IPS-18c (cell line): ENCODE measurements around the gene STAB2.

Source experiments
- H3K4me3 ChIP-seq: 2 replicates; pipeline ENCODE4 v1.7.0; 2013; ENCODE audit warnings: low read depth, mild to moderate bottlenecking, low read length, moderate library complexity; ENCODE audit not compliant: insufficient read depth
- H3K9me3 ChIP-seq: one replicate; pipeline ENCODE4 v1.6.1; 2013; ENCODE audit warnings: mild to moderate bottlenecking, low read length, moderate library complexity; ENCODE audit not compliant: control insufficient read depth, insufficient read depth

STAB2 gene

DNA sequence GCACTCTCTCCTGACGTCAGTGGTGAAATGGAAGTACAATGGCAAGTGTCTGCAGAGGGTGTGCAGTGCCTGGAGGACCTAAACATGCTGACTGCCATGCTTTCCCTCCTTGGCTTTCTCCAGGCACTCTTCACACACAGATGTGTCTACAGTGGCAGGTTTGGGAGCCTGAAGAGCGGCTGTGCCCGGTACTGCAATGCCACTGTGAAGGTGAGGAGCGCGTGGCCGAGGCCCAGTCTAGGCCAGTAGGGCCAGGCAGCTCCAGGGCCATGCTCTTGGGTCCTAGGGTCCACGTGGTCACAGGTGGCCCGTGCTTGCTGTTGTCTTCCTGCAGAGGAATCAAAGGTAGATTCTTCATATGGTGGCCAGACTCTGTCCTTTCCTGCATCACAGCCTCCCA lies 81.4 kb downstream of the STAB2 start:
- Histone ChIP-seq H3K9me3 (no peaks in the 10 kb centered on the region), H3K4me3 (no peak overlapping the region)

DNA sequence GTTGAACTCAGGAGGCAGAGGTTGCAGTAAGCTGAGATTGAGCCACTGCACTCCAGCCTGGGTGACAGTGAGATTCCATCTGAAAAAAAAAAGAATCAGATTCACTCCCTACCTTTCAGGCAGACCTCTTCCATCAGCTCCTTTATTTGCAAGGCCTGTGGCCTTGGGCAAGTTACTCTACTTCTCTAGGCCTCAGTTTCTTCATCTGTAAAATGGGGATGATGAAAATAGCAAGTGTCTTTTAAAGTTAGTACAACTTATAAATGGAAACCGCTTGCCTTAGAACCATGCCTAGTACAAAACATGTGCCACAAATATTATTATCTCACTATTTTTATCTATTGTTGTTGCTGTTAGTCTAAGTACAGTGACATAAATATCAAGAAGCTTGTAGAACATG lies 84.3 kb downstream of the STAB2 start:
- H3K4me3 ChIP-seq = no peak overlapping the region
- no peaks in the 10 kb centered on the region for H3K9me3 ChIP-seq

- Histone ChIP-seq H3K9me3 (no peaks in the 10 kb centered on the region), H3K4me3 (no peak overlapping the region)
These were observed 85.5 kb downstream of the STAB2 start for GRCh38 chr12:103672401-103673119.

GRCh38 chr12:103673487-103673886 lies 86.4 kb downstream of the STAB2 start:
- H3K4me3 ChIP-seq = no peak overlapping the region
- no peaks in the 10 kb centered on the region for H3K9me3 ChIP-seq

GRCh38 chr12:103673891-103674375 lies 86.9 kb downstream of the STAB2 start:
- H3K4me3 ChIP-seq = no peak overlapping the region
- H3K9me3 ChIP-seq = no peaks in the 10 kb centered on the region

DNA sequence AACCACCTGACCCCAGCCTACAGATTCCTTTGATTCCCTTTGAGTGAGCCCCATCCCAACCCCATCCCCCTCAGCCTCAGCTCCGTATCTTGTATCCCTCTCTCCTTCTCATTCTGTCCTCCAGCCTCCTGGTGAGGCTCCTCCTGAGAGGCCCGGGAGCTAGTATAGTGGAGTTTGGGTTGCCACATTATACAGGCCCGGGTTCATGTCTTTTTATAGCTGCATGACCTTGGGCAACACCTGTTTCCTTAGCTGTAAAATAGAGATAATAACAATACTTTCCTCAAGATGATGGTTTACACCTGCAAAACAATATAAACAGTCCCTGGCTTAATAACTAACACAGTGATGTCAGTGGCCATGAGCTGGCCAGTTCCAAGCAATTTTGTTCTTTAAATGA lies 89.8 kb downstream of the STAB2 start:
- Histone ChIP-seq H3K9me3 (no peaks in the 10 kb centered on the region), H3K4me3 (no peak overlapping the region)

- no peaks in the 10 kb centered on the region for H3K9me3 ChIP-seq
- no peak overlapping the region for H3K4me3 ChIP-seq
These were observed 90.3 kb downstream of the STAB2 start for GRCh38 chr12:103677341-103677740.

DNA sequence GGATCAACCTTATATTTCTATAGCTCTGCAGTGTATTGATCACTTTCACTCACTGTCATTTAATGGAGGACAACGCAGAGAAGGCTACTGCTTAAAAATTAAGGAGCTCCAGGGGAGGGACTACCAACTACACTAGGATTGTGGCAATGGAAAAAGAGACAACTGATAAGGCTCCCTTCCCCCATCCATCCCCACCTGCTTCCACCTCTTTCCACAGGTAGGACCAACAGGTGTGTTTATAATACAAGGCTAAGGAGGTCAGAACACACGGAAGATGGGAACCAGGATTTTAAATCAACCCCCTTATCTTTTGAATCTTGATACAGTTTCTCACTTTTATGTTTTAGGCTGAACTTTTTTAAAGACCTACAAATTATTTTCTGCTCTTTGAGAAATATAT lies 90.8 kb downstream of the STAB2 start:
- Histone ChIP-seq H3K9me3 (no peaks in the 10 kb centered on the region), H3K4me3 (no peak overlapping the region)

DNA sequence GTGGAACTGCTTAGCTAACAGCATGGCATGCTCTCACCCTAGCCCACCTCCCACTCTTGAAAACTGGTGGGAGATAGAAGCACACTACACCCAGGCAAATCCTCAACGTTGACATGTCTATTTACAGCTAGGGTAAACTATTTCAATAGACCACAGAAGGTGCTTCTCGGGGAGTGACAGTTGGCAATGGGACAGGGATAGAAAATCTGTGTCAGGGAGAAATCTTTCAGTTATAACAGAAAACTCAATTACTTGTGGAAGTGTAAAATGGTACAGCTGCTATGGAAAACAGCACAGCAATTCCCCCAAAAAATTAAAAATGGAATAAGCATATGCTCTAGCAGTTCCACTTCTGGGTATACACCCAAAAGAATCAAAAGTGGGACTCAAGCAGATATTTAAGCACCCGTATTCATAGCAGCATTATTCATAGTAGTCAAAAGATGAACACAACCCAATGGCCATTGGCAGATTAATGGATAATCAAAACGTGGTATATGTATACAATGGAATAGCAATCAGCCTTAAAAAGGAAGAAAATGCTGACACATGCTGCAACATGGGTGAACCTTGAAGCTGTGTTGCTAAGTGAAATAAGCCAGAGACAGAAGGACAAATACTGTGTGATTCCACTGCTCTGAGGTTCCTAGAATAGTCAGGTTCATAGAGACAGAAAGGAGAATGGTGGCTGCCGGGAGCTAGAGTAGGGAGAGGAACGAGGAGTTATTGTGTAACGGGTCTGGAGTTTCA lies 92.5 kb downstream of the STAB2 start:
- no peak overlapping the region for H3K4me3 ChIP-seq
- H3K9me3 ChIP-seq = no peaks in the 10 kb centered on the region

GRCh38 chr12:103680591-103681141 lies 93.6 kb downstream of the STAB2 start:
- Histone ChIP-seq H3K4me3 (no peak overlapping the region), H3K9me3 (no peaks in the 10 kb centered on the region)

DNA sequence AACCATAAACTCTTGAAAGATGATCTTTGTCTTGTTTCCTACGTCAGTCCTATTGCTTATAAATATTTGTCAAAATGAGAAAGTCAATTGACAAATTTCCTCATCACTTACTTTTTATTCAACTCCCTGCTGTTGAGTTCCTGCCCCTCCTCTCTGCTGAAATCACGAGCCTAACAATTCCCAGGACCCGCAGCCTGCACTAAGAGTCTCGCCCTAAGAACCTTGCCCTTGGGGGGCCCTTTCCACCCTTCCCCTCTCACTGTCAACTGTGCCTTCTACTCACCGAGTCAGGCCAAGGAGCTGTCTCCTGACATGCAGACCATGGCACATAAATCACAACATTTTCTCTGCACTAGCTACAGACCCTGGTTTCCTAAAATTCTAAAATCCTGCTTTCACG lies 99.0 kb downstream of the STAB2 start:
- H3K9me3 ChIP-seq = peaks cover 2% of the 10 kb centered on the region
- H3K4me3 ChIP-seq = no peak overlapping the region

GRCh38 chr12:103687253-103687652 lies 100.2 kb downstream of the STAB2 start:
- no peak overlapping the region for H3K4me3 ChIP-seq
- peaks cover 2% of the 10 kb centered on the region for H3K9me3 ChIP-seq

GRCh38 chr12:103688376-103689063 lies 101.4 kb downstream of the STAB2 start:
- Histone ChIP-seq H3K4me3 (no peak overlapping the region), H3K9me3 (peaks cover 2% of the 10 kb centered on the region)

DNA sequence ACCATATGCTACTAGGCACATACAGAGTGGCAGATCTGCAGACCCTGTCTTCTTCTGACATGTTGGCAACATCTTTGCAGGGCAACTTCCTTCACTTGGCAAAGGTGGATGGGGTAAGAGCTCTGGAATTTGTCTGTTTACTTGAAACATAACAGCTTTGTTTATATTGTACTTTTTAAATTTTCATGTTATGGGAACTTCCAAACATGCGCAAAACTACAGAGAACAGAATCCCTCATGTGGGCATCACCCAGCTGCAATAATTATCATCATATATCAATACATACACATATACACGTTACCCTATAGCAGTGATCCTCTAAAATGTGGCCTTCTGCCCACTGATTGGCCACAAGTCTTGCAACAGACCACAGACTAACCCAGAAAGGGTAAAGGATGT lies 103.4 kb downstream of the STAB2 start:
- H3K9me3 ChIP-seq = peaks cover 5% of the 10 kb centered on the region
- no peak overlapping the region for H3K4me3 ChIP-seq

- H3K9me3 ChIP-seq = peaks cover 5% of the 10 kb centered on the region
- no peak overlapping the region for H3K4me3 ChIP-seq
These were observed 104.0 kb downstream of the STAB2 start for GRCh38 chr12:103691063-103691462.

GRCh38 chr12:103696101-103696500 lies 109.0 kb downstream of the STAB2 start:
- Histone ChIP-seq H3K4me3 (no peak overlapping the region), H3K9me3 (peaks cover 3% of the 10 kb centered on the region)

DNA sequence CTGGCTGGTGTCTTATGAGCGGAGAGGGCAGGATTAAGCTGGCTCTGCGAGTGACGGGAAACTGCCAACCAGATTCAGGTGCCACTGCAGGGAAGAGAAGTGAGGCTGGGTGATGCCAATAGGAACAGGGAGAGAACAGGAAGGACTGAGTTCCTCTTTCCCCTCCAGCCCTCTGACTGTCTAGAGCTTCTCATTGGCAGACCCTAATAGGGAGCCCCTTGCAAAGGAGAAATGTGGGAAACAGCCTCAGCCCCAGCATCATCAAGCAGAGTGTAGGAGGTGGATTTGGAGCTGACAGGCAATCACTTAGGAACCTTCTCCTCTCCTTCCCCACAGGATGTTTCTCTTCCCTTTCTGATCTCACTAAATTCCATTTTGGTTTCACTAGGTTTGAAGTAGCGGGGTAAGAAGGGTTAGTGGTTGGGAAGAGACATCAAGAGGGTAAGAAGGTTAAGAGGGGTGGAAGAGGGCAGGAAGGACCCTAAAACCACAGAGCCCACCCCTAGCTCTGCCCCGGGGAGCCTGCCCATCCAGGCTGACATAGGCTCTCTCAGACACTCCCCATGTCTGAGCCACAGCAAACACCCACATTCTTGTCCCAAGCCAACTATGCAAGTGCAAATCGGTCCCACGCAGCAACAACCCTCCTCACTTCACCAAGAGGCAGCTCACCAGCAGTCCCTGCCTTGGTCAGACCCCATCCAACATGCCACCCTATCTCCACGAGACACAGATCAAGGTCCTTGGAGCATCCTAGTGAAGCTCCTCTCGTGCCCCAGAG lies 111.1 kb downstream of the STAB2 start:
- Histone ChIP-seq H3K4me3 (no peak overlapping the region), H3K9me3 (peaks cover 3% of the 10 kb centered on the region)
